HepG2 (cell line): ENCODE data around the gene FBXO24. TPM values are rescaled to one million over a fixed set of nuclear protein-coding genes. Genes with fewer than 3 reads are reported as not detected.

Experiments
- CCDC6 ChIP-seq: sonication (generic); formaldehyde crosslinking; IDR thresholded peaks from 2 replicates; pipeline ENCODE4 v1.8.1; 2022; ENCODE audit warnings: mild to moderate bottlenecking, missing genetic modification reagents, moderate library complexity
- HNRNPH1 ChIP-seq: fragments of 200-400 bp; formaldehyde crosslinking; optimal IDR thresholded peaks from 2 replicates; pipeline ENCODE3; 2017; ENCODE audit warnings: mild to moderate bottlenecking, low read depth, low read length
- HOXA7 ChIP-seq: sonication (generic); formaldehyde crosslinking; IDR thresholded peaks from 2 replicates; pipeline ENCODE4 v1.8.1; 2022; ENCODE audit warnings: mild to moderate bottlenecking, missing genetic modification reagents, moderate library complexity
- MEIS1 ChIP-seq: sonication (generic); formaldehyde crosslinking; IDR thresholded peaks from 2 replicates; pipeline ENCODE4 v1.9.0; 2021; ENCODE audit warnings: mild to moderate bottlenecking, missing genetic modification reagents, moderate library complexity, borderline replicate concordance
- MTA3 ChIP-seq: sonication (generic); formaldehyde crosslinking; IDR thresholded peaks from 2 replicates; pipeline ENCODE4 v1.4.0; 2020; ENCODE audit warnings: missing genetic modification reagents
- NCOR1 ChIP-seq: fragments of 200-600 bp; sonication (generic); IDR thresholded peaks from 2 replicates; pipeline ENCODE4 v1.7.0; 2017; ENCODE audit warnings: antibody characterized with exemption, low read length, borderline replicate concordance
- NFIC ChIP-seq: IDR thresholded peaks from 2 replicates; pipeline ENCODE4 v1.6.1; 2012; ENCODE audit warnings: mild to moderate bottlenecking, low read length, inconsistent platforms
- PAWR ChIP-seq: sonication (generic); formaldehyde crosslinking; IDR thresholded peaks from 2 replicates; pipeline ENCODE4 v1.4.0; 2020; ENCODE audit warnings: missing genetic modification reagents, mild to moderate bottlenecking, borderline replicate concordance
- RXRB ChIP-seq: IDR thresholded peaks from 2 replicates; pipeline ENCODE4 v1.6.1; 2016; ENCODE audit warnings: borderline replicate concordance, missing genetic modification reagents, missing compliant biosample characterization
- SRSF4 ChIP-seq: fragments of 200-400 bp; formaldehyde crosslinking; IDR thresholded peaks from one replicate; pipeline ENCODE4 v1.6.1; 2018; ENCODE audit warnings: mild to moderate bottlenecking, low read depth, low read length, moderate library complexity; ENCODE audit not compliant: poor library complexity, severe bottlenecking
- SRY ChIP-seq: sonication (generic); formaldehyde crosslinking; IDR thresholded peaks from 2 replicates; pipeline ENCODE4 v1.8.0; 2022; ENCODE audit warnings: mild to moderate bottlenecking, missing genetic modification reagents
- TGIF2 ChIP-seq: IDR thresholded peaks from 2 replicates; pipeline ENCODE4 v1.6.1; 2016; ENCODE audit warnings: control low read depth, missing compliant biosample characterization
- ZNF124 ChIP-seq: sonication (generic); formaldehyde crosslinking; IDR thresholded peaks from 2 replicates; pipeline ENCODE4 v1.4.0; 2020; ENCODE audit warnings: missing genetic modification reagents
- ZNF256 ChIP-seq: sonication (generic); formaldehyde crosslinking; conservative IDR thresholded peaks from 2 replicates; pipeline ENCODE4 v1.4.0; 2020; ENCODE audit warnings: missing genetic modification reagents
- ZNF432 ChIP-seq: sonication (generic); formaldehyde crosslinking; IDR thresholded peaks from 2 replicates; pipeline ENCODE4 v1.5.0; 2020; ENCODE audit warnings: missing genetic modification reagents, mild to moderate bottlenecking, borderline replicate concordance
- ZNF549 ChIP-seq: sonication (generic); formaldehyde crosslinking; IDR thresholded peaks from 2 replicates; pipeline ENCODE4 v1.5.0; 2020; ENCODE audit warnings: missing genetic modification reagents
- ZNF615 ChIP-seq: sonication (generic); formaldehyde crosslinking; IDR thresholded peaks from 2 replicates; pipeline ENCODE4 v1.5.0; 2020; ENCODE audit warnings: mild to moderate bottlenecking, missing genetic modification reagents, borderline replicate concordance
- ZSCAN29 ChIP-seq: sonication (generic); formaldehyde crosslinking; conservative IDR thresholded peaks from 2 replicates; pipeline ENCODE4 v1.4.0; 2020; ENCODE audit warnings: mild to moderate bottlenecking, missing genetic modification reagents
- polyA plus RNA-seq, 8 experiments: library from polyadenylated mRNA; depleted of rRNA in 3 of 8; stranded (reverse) in 7 of 8; unstranded in 1 of 8; fragments of >200 nt; fragmentation: Illumina TruSeq in 4 of 8; extraction: Trizol in 4 of 8; gene quantifications; 2 replicates each; pipeline versions ENCODE4 v1.2.1 to v1.2.3, GENCODE V29; 2011 to 2016; ENCODE audit warnings: low read depth in 4 of 8, missing spikeins in 1 of 8, mixed read lengths in 1 of 8; ENCODE audit not compliant: insufficient read depth in 1 of 8
- total RNA-seq, 5 experiments: library from RNA; depleted of rRNA; stranded (reverse); fragments of >200 nt; fragmentation: Illumina TruSeq; extraction: Trizol; gene quantifications; 2 replicates each; pipeline ENCODE4 v1.2.3, GENCODE V29; 2016; ENCODE audit warnings: low read depth in 1 of 5
- TF ChIP-seq, protein P1 (sequence below): sonication (generic); formaldehyde crosslinking; IDR thresholded peaks from 2 replicates; pipeline ENCODE4 v1.4.0; 2020; ENCODE audit warnings: mild to moderate bottlenecking, missing genetic modification reagents, borderline replicate concordance
- TF ChIP-seq, protein P2 (sequence below): IDR thresholded peaks from 2 replicates; pipeline ENCODE4 v1.6.1; 2016; ENCODE audit warnings: missing biosample characterization, missing genetic modification reagents, low read depth
- TF ChIP-seq, protein P3 (sequence below): sonication (generic); formaldehyde crosslinking; IDR thresholded peaks from 2 replicates; pipeline ENCODE4 v1.4.0; 2020; ENCODE audit warnings: missing genetic modification reagents
- TF ChIP-seq, protein P4 (sequence below): IDR thresholded peaks from 2 replicates; pipeline ENCODE4 v1.6.1; 2016; ENCODE audit warnings: low read depth

The FBXO24 gene
- total and polyA plus RNA-seq, 2 of the 13 experiments (the other 11 are each of a cell fraction or from before 2014, with no cell fraction given), result 0.20 to 0.55 TPM

DNA sequence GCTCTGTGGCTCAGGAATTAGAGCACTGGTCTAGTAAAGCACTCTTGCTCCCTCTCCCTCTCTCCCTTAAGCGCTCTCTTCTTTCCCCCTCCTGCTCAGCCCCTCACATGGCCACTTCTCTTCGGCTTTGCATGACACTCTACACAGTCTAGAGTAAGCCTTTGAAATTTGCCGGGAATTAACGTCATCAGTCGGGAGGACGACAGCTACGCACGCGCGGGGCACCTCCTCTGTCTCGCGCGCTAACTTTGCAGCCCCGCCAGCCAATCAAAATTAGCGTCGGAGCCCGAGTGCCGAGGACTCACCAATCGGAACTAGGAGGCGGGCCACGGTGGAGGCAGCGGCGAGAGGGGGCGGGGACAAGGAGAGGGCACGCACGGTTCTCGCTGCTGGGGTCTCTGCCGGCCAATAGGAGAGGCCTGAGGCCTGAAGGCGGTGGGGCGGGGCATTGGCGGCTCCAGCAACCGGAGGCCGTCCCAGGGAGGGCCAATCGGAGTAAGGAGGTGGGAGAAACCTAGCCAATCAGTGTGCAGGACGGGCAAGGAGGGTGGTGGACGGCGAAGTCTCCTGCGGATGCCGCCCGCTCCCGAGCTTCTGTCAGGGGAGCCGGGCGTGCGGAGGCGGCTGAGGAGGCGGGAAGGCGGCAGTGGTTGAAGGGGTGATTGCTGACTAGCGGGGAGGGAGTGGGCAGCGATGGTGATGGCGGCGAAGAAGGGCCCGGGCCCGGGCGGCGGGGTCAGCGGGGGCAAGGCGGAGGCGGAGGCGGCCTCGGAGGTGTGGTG lies 47.3 kb upstream of the FBXO24 start, which contains the start of gene AGFG2 (continued):
- TF ChIP-seq HNRNPH1 (peak; percentile 87), RXRB (no peak), ZNF549 (CRISPR knock-in tag) (no peak), SRSF4 (no peak), TGIF2 (peak; percentile 100), ZSCAN29 (no peak), ZNF256 (CRISPR knock-in tag) (no peak), CCDC6 (CRISPR knock-in tag) (peak; percentile 96), PAWR (no peak), MEIS1 (peak; percentile 31; the same call in 1 of the 2 replicates), NCOR1 (no peak), SRY (CRISPR knock-in tag) (peak; percentile 91), NFIC (no peak), ZNF615 (CRISPR knock-in tag) (peak; percentile 25; the same call in 1 of the 2 replicates), HOXA7 (CRISPR knock-in tag) (0 out of 2 replicates have a peak, but pooled peaks have one; percentile 36), MTA3 (CRISPR knock-in tag) (no peak), ZNF124 (no peak), ZNF432 (CRISPR knock-in tag) (no peak)
- TF ChIP-seq, protein P1, sequence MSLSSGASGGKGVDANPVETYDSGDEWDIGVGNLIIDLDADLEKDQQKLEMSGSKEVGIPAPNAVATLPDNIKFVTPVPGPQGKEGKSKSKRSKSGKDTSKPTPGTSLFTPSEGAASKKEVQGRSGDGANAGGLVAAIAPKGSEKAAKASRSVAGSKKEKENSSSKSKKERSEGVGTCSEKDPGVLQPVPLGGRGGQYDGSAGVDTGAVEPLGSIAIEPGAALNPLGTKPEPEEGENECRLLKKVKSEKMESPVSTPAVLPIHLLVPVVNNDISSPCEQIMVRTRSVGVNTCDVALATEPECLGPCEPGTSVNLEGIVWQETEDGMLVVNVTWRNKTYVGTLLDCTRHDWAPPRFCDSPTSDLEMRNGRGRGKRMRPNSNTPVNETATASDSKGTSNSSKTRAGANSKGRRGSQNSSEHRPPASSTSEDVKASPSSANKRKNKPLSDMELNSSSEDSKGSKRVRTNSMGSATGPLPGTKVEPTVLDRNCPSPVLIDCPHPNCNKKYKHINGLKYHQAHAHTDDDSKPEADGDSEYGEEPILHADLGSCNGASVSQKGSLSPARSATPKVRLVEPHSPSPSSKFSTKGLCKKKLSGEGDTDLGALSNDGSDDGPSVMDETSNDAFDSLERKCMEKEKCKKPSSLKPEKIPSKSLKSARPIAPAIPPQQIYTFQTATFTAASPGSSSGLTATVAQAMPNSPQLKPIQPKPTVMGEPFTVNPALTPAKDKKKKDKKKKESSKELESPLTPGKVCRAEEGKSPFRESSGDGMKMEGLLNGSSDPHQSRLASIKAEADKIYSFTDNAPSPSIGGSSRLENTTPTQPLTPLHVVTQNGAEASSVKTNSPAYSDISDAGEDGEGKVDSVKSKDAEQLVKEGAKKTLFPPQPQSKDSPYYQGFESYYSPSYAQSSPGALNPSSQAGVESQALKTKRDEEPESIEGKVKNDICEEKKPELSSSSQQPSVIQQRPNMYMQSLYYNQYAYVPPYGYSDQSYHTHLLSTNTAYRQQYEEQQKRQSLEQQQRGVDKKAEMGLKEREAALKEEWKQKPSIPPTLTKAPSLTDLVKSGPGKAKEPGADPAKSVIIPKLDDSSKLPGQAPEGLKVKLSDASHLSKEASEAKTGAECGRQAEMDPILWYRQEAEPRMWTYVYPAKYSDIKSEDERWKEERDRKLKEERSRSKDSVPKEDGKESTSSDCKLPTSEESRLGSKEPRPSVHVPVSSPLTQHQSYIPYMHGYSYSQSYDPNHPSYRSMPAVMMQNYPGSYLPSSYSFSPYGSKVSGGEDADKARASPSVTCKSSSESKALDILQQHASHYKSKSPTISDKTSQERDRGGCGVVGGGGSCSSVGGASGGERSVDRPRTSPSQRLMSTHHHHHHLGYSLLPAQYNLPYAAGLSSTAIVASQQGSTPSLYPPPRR (CRISPR knock-in tag), result no peak
- TF ChIP-seq, protein P2, sequence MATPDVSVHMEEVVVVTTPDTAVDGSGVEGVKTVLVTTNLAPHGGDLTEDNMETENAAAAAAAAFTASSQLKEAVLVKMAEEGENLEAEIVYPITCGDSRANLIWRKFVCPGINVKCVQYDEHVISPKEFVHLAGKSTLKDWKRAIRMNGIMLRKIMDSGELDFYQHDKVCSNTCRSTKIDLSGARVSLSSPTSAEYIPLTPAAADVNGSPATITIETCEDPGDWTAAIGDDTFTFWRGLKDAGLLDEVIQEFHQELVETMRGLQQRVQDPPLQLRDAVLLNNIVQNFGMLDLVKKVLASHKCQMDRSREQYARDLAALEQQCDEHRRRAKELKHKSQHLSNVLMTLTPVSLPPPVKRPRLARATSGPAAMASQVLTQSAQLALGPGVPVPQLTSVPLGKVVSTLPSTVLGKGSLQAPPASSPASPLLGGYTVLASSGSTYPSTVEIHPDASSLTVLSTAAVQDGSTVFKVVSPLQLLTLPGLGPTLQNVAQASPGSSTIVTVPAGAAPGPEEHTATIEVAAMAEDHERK, result peak; percentile 80
- TF ChIP-seq, protein P3, sequence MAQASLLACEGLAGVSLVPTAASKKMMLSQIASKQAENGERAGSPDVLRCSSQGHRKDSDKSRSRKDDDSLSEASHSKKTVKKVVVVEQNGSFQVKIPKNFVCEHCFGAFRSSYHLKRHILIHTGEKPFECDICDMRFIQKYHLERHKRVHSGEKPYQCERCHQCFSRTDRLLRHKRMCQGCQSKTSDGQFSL (CRISPR knock-in tag), result no peak
- TF ChIP-seq, protein P4, sequence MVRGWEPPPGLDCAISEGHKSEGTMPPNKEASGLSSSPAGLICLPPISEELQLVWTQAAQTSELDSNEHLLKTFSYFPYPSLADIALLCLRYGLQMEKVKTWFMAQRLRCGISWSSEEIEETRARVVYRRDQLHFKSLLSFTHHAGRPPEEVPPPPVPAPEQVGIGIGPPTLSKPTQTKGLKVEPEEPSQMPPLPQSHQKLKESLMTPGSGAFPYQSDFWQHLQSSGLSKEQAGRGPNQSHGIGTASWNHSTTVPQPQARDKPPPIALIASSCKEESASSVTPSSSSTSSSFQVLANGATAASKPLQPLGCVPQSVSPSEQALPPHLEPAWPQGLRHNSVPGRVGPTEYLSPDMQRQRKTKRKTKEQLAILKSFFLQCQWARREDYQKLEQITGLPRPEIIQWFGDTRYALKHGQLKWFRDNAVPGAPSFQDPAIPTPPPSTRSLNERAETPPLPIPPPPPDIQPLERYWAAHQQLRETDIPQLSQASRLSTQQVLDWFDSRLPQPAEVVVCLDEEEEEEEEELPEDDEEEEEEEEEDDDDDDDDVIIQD (CRISPR knock-in tag), result peak; percentile 78
